Measurements from ENCODE around the gene GALNT13.

- TF ChIP-seq, protein P1, sequence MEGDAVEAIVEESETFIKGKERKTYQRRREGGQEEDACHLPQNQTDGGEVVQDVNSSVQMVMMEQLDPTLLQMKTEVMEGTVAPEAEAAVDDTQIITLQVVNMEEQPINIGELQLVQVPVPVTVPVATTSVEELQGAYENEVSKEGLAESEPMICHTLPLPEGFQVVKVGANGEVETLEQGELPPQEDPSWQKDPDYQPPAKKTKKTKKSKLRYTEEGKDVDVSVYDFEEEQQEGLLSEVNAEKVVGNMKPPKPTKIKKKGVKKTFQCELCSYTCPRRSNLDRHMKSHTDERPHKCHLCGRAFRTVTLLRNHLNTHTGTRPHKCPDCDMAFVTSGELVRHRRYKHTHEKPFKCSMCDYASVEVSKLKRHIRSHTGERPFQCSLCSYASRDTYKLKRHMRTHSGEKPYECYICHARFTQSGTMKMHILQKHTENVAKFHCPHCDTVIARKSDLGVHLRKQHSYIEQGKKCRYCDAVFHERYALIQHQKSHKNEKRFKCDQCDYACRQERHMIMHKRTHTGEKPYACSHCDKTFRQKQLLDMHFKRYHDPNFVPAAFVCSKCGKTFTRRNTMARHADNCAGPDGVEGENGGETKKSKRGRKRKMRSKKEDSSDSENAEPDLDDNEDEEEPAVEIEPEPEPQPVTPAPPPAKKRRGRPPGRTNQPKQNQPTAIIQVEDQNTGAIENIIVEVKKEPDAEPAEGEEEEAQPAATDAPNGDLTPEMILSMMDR (conservative IDR thresholded peaks at IDR 0.05 in 1 of 2, IDR thresholded peaks at IDR 0.05 in 1 of 2; ENCODE audit: low read depth in 1 of 2, low read length in 2 of 2): no peak
- TF ChIP-seq EZH2 (IDR thresholded peaks at IDR 0.05; ENCODE audit: low read length, missing control alignments): no peak
Measured at GRCh38 chr2:154428022-154428421, 556.3 kb downstream of the GALNT13 start.

Data from fibroblast of lung (primary cell).